GM19395 (cell line): Measurements from ENCODE around the gene NDFIP1.
"Not testable (repeated sequence)": the region's sequence is repeated elsewhere in the genome, so short reads cannot be mapped to it uniquely, and the experiment has no call there.

Experiments used
- ATAC-seq: cut with Tn5 transposase; IDR thresholded peaks from one replicate; pipeline ENCODE4 v1.9.1; 2021; ENCODE audit warnings: mild to moderate bottlenecking, moderate library complexity; ENCODE audit not compliant: unreplicated experiment

The NDFIP1 gene, protein sequence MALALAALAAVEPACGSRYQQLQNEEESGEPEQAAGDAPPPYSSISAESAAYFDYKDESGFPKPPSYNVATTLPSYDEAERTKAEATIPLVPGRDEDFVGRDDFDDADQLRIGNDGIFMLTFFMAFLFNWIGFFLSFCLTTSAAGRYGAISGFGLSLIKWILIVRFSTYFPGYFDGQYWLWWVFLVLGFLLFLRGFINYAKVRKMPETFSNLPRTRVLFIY

GRCh38 chr5:142108432-142109330, at the start of gene NDFIP1:
NDFIP1 (plus strand) TSS chr5:142108779; CDS start chr5:142108975, 196 bp downstream.
- ATAC-seq: peak; percentile 89

- no peak for ATAC-seq
Observed at GRCh38 chr5:142059304-142059940, 49.2 kb upstream of the NDFIP1 start.

- no peak for ATAC-seq
Observed at GRCh38 chr5:142063376-142063775, 45.2 kb upstream of the NDFIP1 start.

DNA sequence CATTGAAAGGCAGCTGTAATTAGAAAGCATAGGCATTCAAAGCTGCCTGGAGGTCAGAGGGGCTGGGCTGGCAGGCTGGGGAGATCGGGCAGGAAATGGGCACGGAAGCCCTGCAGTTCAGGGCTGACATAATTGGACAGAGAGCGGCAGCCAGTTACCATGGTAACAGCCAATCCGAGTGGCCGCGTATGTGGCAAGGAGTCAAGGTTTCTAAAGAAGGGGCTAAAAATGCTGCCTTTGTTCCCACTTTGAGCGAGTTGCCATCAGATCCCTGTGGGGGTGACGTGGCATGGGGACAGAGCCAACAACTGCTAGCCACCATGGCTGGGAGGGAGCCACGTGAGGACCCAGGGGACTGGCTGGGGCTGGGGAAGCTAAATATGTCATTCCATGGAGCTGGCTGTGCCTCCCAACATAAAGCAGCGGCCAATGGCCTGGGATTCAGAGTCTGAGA, 44.7 kb upstream of the NDFIP1 start:
- ATAC-seq: no peak

DNA sequence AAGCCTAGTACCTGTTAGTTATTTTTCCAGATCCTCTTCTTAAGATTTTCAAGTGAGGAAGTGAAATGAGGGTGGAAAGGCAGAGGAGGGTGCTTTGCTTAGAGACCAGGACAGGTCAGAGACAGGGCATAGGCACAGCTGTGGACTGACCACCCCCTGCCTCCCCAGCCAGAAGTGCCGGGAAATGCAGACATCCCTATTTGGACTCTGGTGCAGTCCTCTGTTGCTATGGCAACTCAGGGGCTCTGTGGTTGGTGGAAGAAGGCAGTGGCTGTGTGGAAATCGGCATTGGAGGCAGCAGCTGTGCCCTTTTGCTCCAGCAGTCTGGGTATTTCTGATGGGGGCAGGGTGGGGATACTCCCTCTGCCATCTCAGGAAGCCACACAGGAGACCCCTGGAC, 43.3 kb upstream of the NDFIP1 start:
- no peak for ATAC-seq

GRCh38 chr5:142069606-142070399, 38.8 kb upstream of the NDFIP1 start:
- ATAC-seq: no peak

GRCh38 chr5:142070734-142071133, 37.8 kb upstream of the NDFIP1 start:
- ATAC-seq: no peak

GRCh38 chr5:142072488-142072887, 36.1 kb upstream of the NDFIP1 start:
- ATAC-seq: no peak

DNA sequence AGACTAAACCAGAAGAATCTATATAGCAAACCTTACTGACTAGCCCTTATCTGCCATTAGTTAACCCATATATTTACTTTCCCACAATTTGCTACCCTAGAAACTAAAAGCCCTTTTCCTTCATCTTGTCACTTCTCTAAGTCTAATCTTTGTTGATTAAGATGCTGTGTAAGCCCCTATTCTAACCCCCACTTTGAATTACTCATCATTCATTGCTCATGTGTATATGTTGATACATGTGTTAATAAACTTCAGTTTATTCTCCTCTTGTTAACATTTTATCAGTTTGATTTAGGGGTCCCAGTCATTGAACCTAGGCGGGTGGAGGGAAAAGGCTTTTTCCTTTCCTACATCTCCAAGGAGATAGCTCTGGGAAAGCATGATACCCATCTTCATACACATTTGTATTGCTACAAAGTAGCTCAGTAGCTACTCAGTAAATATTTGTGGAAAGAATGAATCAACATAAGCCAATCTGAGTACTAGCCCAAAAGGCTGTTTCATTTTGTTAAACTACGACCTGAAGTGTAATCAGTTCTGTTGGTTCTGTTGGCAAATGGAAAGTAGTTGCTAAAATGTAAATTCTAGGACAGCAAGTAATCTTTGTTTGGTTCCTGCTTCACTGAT, 35.1 kb upstream of the NDFIP1 start:
- no peak for ATAC-seq

- ATAC-seq: no peak
Observed at GRCh38 chr5:142074006-142074405, 34.6 kb upstream of the NDFIP1 start.

- ATAC-seq: no peak
Observed at GRCh38 chr5:142078221-142078620, 30.4 kb upstream of the NDFIP1 start.

- no peak for ATAC-seq
Observed at GRCh38 chr5:142078706-142079105, 29.9 kb upstream of the NDFIP1 start.

DNA sequence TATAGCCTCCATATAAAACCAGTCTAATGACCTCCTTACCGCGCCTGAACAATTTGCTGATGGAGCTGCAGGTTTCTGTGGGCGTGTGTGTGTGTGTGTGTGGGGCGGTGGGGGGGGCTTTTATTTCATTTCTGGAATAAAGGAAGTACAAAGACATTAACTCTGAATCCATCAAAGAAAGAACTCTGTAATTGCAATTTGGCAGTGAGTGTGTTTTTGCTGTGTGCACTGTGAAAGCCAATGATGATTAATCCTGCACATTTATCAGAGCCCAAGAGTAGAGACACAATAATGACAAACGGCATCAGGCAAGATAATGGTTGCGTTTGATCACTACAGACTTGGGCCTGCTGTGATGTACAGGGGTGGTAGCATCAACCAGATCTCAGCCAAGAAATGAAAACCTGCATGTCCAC, 29.3 kb upstream of the NDFIP1 start:
- no peak for ATAC-seq

DNA sequence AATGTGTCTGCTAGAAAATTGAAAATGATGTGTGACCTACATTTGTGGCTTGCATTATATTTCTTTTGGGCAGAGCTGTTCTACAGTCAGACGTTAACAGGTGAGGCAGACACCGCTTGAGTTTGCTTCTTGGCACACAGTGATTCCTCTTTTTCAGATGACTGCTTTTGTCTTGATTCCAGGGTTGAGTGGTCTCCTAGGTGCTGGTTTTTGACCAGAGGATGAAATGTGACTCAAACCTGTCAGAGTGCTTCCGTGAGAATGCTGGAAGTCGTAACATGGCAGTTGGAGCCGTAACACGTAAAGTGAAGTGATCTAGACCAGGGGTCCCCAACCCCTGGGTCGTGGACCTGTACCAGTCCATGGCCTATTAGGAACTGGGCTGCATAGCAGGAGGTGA, 28.3 kb upstream of the NDFIP1 start:
- ATAC-seq: no peak

GRCh38 chr5:142082182-142082781, 26.3 kb upstream of the NDFIP1 start:
- no peak for ATAC-seq

DNA sequence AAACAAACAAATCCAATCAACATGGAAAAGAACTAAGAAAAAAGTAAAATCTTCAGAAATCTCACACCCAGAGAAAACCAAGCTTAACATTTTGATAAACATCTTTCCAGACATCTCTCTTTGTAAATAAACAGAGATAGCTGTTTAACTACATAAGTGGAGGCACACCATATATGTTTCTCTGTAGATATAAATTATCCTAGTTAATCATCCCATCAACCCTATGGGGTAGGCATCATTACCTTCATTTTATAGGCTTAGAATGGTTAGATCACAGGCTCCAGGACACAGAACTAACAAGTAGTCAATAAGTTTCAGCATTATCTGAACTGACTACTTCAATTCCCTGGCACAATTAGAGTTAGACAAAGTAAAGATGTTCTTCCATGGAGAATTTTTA, 22.4 kb upstream of the NDFIP1 start:
- no peak for ATAC-seq

GRCh38 chr5:142086679-142087078, 21.9 kb upstream of the NDFIP1 start:
- no peak for ATAC-seq

GRCh38 chr5:142087920-142088679, 20.5 kb upstream of the NDFIP1 start:
- no peak for ATAC-seq

DNA sequence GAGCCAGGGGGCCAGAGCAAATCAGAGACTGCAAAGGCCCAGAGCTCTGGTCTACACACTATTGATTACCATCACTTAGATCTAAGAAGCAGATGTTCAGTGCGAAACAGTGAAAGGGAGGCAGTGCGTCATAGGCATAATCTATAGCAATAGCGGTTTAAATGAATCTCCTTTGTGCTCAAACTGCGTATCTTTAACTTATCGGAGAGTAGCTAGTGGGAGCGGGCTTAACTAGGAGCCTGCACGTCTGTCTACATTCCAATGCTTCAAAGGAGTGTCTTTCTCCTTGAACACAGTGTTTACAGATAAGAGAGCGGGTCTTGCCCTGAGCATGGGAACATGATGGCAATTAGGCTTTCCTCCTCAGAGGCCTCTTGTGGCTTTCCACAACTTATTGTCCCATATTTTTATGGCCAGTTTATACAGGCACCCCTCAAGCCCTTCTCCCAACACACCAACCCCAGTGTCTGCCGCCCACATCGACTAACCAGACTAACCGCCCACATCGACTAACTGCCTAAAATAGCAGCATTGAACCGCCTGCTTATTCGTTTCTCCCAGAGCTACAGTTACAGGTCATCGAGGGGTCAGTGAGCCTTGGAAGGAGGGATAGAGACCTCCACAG, 19.6 kb upstream of the NDFIP1 start:
- ATAC-seq: not testable (repeated sequence)
